HEK293 (cell line): Measurements from ENCODE around the gene XBP1.

ENCODE experiments used
- CTCF ChIA-PET: fragments of 350-600 bp; formaldehyde crosslinking; extraction: SDS; loops from one replicate; lab custom pipeline; 2021; ENCODE audit warnings: antibody characterized with exemption; lab: Yijun Ruan, JAX
- POLR2A ChIA-PET: fragments of 300-600 bp; formaldehyde crosslinking; extraction: SDS; loops from one replicate; lab custom pipeline; 2020; ENCODE audit warnings: antibody characterized with exemption, inconsistent platforms; lab: Yijun Ruan, JAX
- H3K27ac ChIP-seq: fragments of 200-500 bp; sonication (Bioruptor generic); 2 replicates; pipeline ENCODE4 v1.5.1; 2014; ENCODE audit warnings: low read depth, low read length, control low read depth, inconsistent platforms; ENCODE audit errors: extremely low read depth
- H3K36me3 ChIP-seq, 2 experiments: fragments of 200-500 bp in 1 of 2; sonication (Bioruptor generic) in 1 of 2; 1 replicate in 1 of 2; 2 replicates in 1 of 2; pipeline ENCODE4 v1.5.1; 2014 to 2017; ENCODE audit warnings: inconsistent platforms in 2 of 2, low read length in 2 of 2; ENCODE audit not compliant: control insufficient read depth in 2 of 2, insufficient read depth in 1 of 2
- H3K4me1 ChIP-seq: fragments of 200-500 bp; sonication (Bioruptor generic); 2 replicates; pipeline ENCODE4 v1.5.1; 2014; ENCODE audit warnings: mild to moderate bottlenecking, low read length, inconsistent platforms; ENCODE audit not compliant: control insufficient read depth, insufficient read depth
- H3K4me3 ChIP-seq: 2 replicates; pipeline ENCODE4 v1.5.1; 2011; ENCODE audit warnings: low read depth, mild to moderate bottlenecking, control low read depth, low read length, moderate library complexity
- H3K9me3 ChIP-seq: fragments of 200-500 bp; sonication (Bioruptor generic); 2 replicates; pipeline ENCODE4 v1.5.1; 2014; ENCODE audit warnings: low read depth, low read length, inconsistent platforms; ENCODE audit not compliant: control insufficient read depth, insufficient read depth
- FEZF1 ChIP-seq: fragments of 450-650 bp; formaldehyde crosslinking; IDR thresholded peaks from 2 replicates; pipeline ENCODE4 v1.5.1; 2016; ENCODE audit warnings: missing biosample characterization, missing genetic modification characterization
- GLIS2 ChIP-seq: fragments of 450-650 bp; formaldehyde crosslinking; IDR thresholded peaks from 2 replicates; pipeline ENCODE4 v1.5.1; 2016; ENCODE audit warnings: missing biosample characterization, missing genetic modification characterization
- HOXA7 ChIP-seq: sonication (generic); formaldehyde crosslinking; IDR thresholded peaks from 2 replicates; pipeline ENCODE4 v1.8.1; 2022; ENCODE audit warnings: missing genetic modification reagents, borderline replicate concordance
- KLF1 ChIP-seq: fragments of 450-650 bp; formaldehyde crosslinking; IDR thresholded peaks from 2 replicates; pipeline ENCODE4 v1.5.1; 2016; ENCODE audit warnings: missing biosample characterization, missing genetic modification characterization
- KLF8 ChIP-seq: fragments of 450-650 bp; formaldehyde crosslinking; IDR thresholded peaks from 2 replicates; pipeline ENCODE4 v1.5.1; 2016; ENCODE audit warnings: missing biosample characterization, missing genetic modification characterization
- MZF1 ChIP-seq: fragments of 450-650 bp; formaldehyde crosslinking; IDR thresholded peaks from 2 replicates; pipeline ENCODE4 v1.5.1; 2017; ENCODE audit warnings: missing biosample characterization, missing genetic modification characterization, borderline replicate concordance
- SALL2 ChIP-seq: fragments of 450-650 bp; formaldehyde crosslinking; IDR thresholded peaks from 2 replicates; pipeline ENCODE4 v1.5.0; 2017; ENCODE audit warnings: missing biosample characterization, mild to moderate bottlenecking, missing genetic modification characterization, borderline replicate concordance
- SP7 ChIP-seq: fragments of 450-650 bp; formaldehyde crosslinking; IDR thresholded peaks from 2 replicates; pipeline ENCODE4 v1.5.1; 2016; ENCODE audit warnings: missing biosample characterization, missing genetic modification characterization
- ZBTB17 ChIP-seq: fragments of 450-650 bp; formaldehyde crosslinking; IDR thresholded peaks from 2 replicates; pipeline ENCODE4 v1.5.1; 2016; ENCODE audit warnings: missing biosample characterization, missing genetic modification characterization
- ZBTB20 ChIP-seq: fragments of 450-650 bp; formaldehyde crosslinking; IDR thresholded peaks from 2 replicates; pipeline ENCODE4 v1.5.1; 2016; ENCODE audit warnings: missing biosample characterization, missing genetic modification characterization
- ZBTB48 ChIP-seq: fragments of 450-650 bp; formaldehyde crosslinking; IDR thresholded peaks from 2 replicates; pipeline ENCODE4 v1.5.1; 2016; ENCODE audit warnings: missing biosample characterization, missing genetic modification characterization
- ZIC2 ChIP-seq: fragments of 450-650 bp; formaldehyde crosslinking; IDR thresholded peaks from 2 replicates; pipeline ENCODE4 v1.5.1; 2016; ENCODE audit warnings: missing biosample characterization, missing genetic modification characterization
- ZNF155 ChIP-seq: fragments of 450-650 bp; formaldehyde crosslinking; IDR thresholded peaks from 2 replicates; pipeline ENCODE4 v1.5.1; 2016; ENCODE audit warnings: missing biosample characterization, missing genetic modification characterization
- ZNF184 ChIP-seq: fragments of 450-650 bp; IDR thresholded peaks from 2 replicates; pipeline ENCODE4 v1.5.1; 2018; ENCODE audit warnings: missing biosample characterization, mild to moderate bottlenecking, missing genetic modification characterization
- ZNF19 ChIP-seq: fragments of 450-650 bp; formaldehyde crosslinking; IDR thresholded peaks from 2 replicates; pipeline ENCODE4; 2016; ENCODE audit warnings: missing biosample characterization, missing genetic modification characterization, low read depth
- ZNF394 ChIP-seq: fragments of 450-650 bp; formaldehyde crosslinking; IDR thresholded peaks from 2 replicates; pipeline ENCODE4 v1.5.1; 2016; ENCODE audit warnings: missing biosample characterization, missing genetic modification characterization, mild to moderate bottlenecking, moderate library complexity, borderline replicate concordance
- ZNF404 ChIP-seq: fragments of 450-650 bp; formaldehyde crosslinking; IDR thresholded peaks from 2 replicates; pipeline ENCODE4 v1.5.1; 2017; ENCODE audit warnings: missing biosample characterization, missing genetic modification characterization
- ZNF530 ChIP-seq: fragments of 450-650 bp; formaldehyde crosslinking; IDR thresholded peaks from 2 replicates; pipeline ENCODE4 v1.5.1; 2016; ENCODE audit warnings: low read depth, missing biosample characterization, missing genetic modification characterization
- ZNF548 ChIP-seq: fragments of 450-650 bp; formaldehyde crosslinking; IDR thresholded peaks from 2 replicates; pipeline ENCODE4 v1.5.1; 2016; ENCODE audit warnings: missing biosample characterization, missing genetic modification characterization
- ZNF560 ChIP-seq: fragments of 450-650 bp; formaldehyde crosslinking; IDR thresholded peaks from 2 replicates; pipeline ENCODE4 v1.5.1; 2017; ENCODE audit warnings: missing biosample characterization, missing genetic modification characterization, borderline replicate concordance
- ZNF654 ChIP-seq: fragments of 450-650 bp; formaldehyde crosslinking; IDR thresholded peaks from 2 replicates; pipeline ENCODE4 v1.5.1; 2016; ENCODE audit warnings: low read depth, missing biosample characterization, missing genetic modification characterization
- ZSCAN30 ChIP-seq: fragments of 450-650 bp; IDR thresholded peaks from 2 replicates; pipeline ENCODE4 v1.5.1; 2018; ENCODE audit warnings: missing biosample characterization, mild to moderate bottlenecking, missing genetic modification characterization, moderate library complexity
- ZXDB ChIP-seq: fragments of 450-650 bp; formaldehyde crosslinking; IDR thresholded peaks from 2 replicates; pipeline ENCODE4 v1.5.1; 2016; ENCODE audit warnings: missing biosample characterization, missing genetic modification characterization
- TF ChIP-seq, protein P1 (sequence below): IDR thresholded peaks from 2 replicates; pipeline ENCODE4 v1.6.1; 2011; ENCODE audit warnings: mild to moderate bottlenecking, low read depth, low read length, borderline replicate concordance
- TF ChIP-seq, protein P2 (sequence below): fragments of 450-650 bp; formaldehyde crosslinking; optimal IDR thresholded peaks from 2 replicates; pipeline ENCODE3; 2016; ENCODE audit warnings: missing biosample characterization, mild to moderate bottlenecking, missing genetic modification characterization
- TF ChIP-seq, protein P3 (sequence below): fragments of 450-650 bp; formaldehyde crosslinking; IDR thresholded peaks from 2 replicates; pipeline ENCODE4 v1.5.1; 2016; ENCODE audit warnings: missing biosample characterization, missing genetic modification characterization, borderline replicate concordance
- TF ChIP-seq, protein P4 (sequence below): fragments of 450-650 bp; IDR thresholded peaks from 2 replicates; pipeline ENCODE4 v1.5.1; 2018; ENCODE audit warnings: missing biosample characterization, missing genetic modification characterization

Gene XBP1

DNA sequence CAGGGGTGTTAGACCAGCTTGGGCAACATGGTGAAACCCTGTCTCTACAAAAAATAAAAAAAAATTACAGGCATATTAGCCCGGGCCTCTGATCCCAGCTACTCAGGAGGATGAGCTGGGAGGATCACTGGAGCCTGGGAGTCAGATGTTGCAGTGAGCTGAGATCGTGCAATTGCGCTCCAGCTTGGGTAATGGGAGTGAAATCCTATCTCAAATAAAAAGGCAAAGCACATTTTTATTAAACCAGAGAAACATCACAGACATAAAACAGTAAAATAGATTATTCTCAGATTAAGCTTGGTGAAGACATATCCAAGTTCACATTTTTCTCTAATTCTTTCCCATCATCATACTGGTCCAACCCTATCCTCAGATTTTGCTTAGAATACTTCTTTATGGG lies 30.1 kb upstream of the XBP1 start:
- POLR2A ChIA-PET, result no interaction called here
- CTCF ChIA-PET, result interaction anchor here (0.7 to 6.1 kb wide), 14 partner anchors 12 to 810 kb away, joined by 3 to 131 read pairs (median 6); no protein-coding TSS in a partner anchor
- Histone ChIP-seq H3K4me3 (no peak overlapping the region), H3K9me3 (no peaks in the 10 kb centered on the region), H3K27ac (no peak overlapping the region), H3K36me3 (no peaks in the 10 kb centered on the region; a peak in 1 of 3 replicates), H3K4me1 (no peaks in the 10 kb centered on the region)
- no peak for TF ChIP-seq ZNF530
- no peak for TF ChIP-seq KLF8 (tag by site-specific recombination)
- TF ChIP-seq HOXA7, result no peak
- no peak for TF ChIP-seq ZNF19 (tag by site-specific recombination)
- no peak for TF ChIP-seq ZNF560 (tag by site-specific recombination)
- TF ChIP-seq ZNF548 (tag by site-specific recombination), result no peak
- no peak for TF ChIP-seq ZNF184 (tag by site-specific recombination)
- TF ChIP-seq SALL2, result no peak
- TF ChIP-seq ZBTB20 (tag by site-specific recombination), result no peak
- no peak for TF ChIP-seq ZIC2 (tag by site-specific recombination)
- no peak for TF ChIP-seq KLF1 (tag by site-specific recombination)
- TF ChIP-seq ZNF404, result no peak

DNA sequence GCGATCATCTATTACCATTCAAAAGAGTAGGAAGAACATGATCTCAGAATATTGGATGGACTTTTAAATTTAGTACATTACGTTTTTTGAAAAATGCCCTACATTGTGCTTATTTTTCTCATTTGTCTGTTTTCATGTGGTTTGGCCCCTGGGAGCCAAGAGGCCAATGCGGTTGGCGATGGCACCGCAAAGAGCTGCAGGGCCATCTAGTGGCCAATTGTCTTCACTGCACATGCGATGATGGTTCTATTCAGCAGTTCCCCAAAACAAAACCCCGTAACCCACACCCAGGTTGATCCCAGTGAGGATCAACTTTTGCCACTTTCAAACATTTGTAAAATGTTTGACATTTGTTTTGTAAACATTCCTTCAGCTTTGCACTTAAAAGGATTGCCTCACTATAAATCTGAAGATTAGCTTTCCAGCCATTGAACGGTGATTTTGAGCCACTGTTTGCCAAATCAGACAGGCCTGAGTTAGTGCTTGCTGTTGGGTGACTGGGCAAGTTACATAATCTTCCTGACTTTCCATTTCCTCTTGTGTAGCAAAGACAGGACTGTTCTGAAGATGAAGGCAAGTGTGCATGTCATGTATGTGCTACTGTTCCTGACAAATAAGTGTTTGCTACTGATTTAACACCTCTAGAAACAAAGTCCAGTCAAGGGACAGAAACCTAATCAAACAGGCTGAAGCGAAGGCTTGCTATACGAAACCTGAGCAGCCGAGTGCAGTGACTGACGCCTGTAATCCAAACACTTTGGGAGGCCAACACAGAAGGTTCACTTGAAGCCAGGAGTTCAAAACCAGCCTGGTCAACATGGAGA lies 29.2 kb upstream of the XBP1 start:
- Histone ChIP-seq H3K36me3 (no peaks in the 10 kb centered on the region; a peak in 1 of 3 replicates), H3K27ac (no peak overlapping the region), H3K4me1 (no peaks in the 10 kb centered on the region), H3K4me3 (no peak overlapping the region), H3K9me3 (no peaks in the 10 kb centered on the region)
- ChIA-PET CTCF (interaction anchor here (0.6 to 6.1 kb wide), 52 partner anchors 8 to 917 kb away, joined by 3 to 131 read pairs (median 4); no protein-coding TSS in a partner anchor), POLR2A (interaction anchor here (0.6 to 2.5 kb wide), 3 partner anchors 30 to 154 kb away, joined by 3 to 9 read pairs (median 4); partner anchors contain the start of gene XBP1)
- TF ChIP-seq ZNF394 (tag by site-specific recombination) (peak; percentile 31; the same call in 1 of the 2 replicates), ZXDB (tag by site-specific recombination) (0 out of 2 replicates have a peak, but pooled peaks have one; percentile 30), GLIS2 (tag by site-specific recombination) (no peak), FEZF1 (tag by site-specific recombination) (no peak), ZBTB17 (tag by site-specific recombination) (0 out of 2 replicates have a peak, but pooled peaks have one; percentile 14), MZF1 (tag by site-specific recombination) (0 out of 2 replicates have a peak, but pooled peaks have one; percentile 29), ZNF560 (tag by site-specific recombination) (no peak), ZSCAN30 (peak; percentile 63; the same call in 1 of the 2 replicates), SP7 (tag by site-specific recombination) (0 out of 2 replicates have a peak, but pooled peaks have one; percentile 17), ZNF654 (peak; percentile 99), ZBTB48 (tag by site-specific recombination) (0 out of 2 replicates have a peak, but pooled peaks have one; percentile 35), ZNF155 (tag by site-specific recombination) (no peak)
- TF ChIP-seq, protein P1, sequence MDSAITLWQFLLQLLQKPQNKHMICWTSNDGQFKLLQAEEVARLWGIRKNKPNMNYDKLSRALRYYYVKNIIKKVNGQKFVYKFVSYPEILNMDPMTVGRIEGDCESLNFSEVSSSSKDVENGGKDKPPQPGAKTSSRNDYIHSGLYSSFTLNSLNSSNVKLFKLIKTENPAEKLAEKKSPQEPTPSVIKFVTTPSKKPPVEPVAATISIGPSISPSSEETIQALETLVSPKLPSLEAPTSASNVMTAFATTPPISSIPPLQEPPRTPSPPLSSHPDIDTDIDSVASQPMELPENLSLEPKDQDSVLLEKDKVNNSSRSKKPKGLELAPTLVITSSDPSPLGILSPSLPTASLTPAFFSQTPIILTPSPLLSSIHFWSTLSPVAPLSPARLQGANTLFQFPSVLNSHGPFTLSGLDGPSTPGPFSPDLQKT, result no peak
- TF ChIP-seq, protein P2, sequence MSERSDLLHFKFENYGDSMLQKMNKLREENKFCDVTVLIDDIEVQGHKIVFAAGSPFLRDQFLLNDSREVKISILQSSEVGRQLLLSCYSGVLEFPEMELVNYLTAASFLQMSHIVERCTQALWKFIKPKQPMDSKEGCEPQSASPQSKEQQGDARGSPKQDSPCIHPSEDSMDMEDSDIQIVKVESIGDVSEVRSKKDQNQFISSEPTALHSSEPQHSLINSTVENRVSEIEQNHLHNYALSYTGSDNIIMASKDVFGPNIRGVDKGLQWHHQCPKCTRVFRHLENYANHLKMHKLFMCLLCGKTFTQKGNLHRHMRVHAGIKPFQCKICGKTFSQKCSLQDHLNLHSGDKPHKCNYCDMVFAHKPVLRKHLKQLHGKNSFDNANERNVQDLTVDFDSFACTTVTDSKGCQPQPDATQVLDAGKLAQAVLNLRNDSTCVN (tag by site-specific recombination), result no peak
- TF ChIP-seq, protein P3, sequence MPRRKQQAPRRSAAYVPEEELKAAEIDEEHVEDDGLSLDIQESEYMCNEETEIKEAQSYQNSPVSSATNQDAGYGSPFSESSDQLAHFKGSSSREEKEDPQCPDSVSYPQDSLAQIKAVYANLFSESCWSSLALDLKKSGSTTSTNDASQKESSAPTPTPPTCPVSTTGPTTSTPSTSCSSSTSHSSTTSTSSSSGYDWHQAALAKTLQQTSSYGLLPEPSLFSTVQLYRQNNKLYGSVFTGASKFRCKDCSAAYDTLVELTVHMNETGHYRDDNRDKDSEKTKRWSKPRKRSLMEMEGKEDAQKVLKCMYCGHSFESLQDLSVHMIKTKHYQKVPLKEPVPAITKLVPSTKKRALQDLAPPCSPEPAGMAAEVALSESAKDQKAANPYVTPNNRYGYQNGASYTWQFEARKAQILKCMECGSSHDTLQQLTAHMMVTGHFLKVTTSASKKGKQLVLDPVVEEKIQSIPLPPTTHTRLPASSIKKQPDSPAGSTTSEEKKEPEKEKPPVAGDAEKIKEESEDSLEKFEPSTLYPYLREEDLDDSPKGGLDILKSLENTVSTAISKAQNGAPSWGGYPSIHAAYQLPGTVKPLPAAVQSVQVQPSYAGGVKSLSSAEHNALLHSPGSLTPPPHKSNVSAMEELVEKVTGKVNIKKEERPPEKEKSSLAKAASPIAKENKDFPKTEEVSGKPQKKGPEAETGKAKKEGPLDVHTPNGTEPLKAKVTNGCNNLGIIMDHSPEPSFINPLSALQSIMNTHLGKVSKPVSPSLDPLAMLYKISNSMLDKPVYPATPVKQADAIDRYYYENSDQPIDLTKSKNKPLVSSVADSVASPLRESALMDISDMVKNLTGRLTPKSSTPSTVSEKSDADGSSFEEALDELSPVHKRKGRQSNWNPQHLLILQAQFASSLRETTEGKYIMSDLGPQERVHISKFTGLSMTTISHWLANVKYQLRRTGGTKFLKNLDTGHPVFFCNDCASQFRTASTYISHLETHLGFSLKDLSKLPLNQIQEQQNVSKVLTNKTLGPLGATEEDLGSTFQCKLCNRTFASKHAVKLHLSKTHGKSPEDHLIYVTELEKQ (tag by site-specific recombination), result no peak
- TF ChIP-seq, protein P4, sequence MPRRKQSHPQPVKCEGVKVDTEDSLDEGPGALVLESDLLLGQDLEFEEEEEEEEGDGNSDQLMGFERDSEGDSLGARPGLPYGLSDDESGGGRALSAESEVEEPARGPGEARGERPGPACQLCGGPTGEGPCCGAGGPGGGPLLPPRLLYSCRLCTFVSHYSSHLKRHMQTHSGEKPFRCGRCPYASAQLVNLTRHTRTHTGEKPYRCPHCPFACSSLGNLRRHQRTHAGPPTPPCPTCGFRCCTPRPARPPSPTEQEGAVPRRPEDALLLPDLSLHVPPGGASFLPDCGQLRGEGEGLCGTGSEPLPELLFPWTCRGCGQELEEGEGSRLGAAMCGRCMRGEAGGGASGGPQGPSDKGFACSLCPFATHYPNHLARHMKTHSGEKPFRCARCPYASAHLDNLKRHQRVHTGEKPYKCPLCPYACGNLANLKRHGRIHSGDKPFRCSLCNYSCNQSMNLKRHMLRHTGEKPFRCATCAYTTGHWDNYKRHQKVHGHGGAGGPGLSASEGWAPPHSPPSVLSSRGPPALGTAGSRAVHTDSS (tag by site-specific recombination), result 0 out of 2 replicates have a peak, but pooled peaks have one; percentile 36
